Coronary artery (tissue), 2 donors: ENCODE results near the gene PLEKHO2.

Experiments used
- DNase-seq: peaks from one replicate; pipeline ENCODE4 v3.0.0-alpha.2; 2017; ENCODE audit warnings: low spot score
- H3K27ac ChIP-seq, 2 donors: fragments of 200-600 bp; sonication (generic); one replicate each; pipeline ENCODE4 v1.5.1; 2016 to 2019
- H3K4me3 ChIP-seq: fragments of 200-600 bp; sonication (generic); 2 replicates; pipeline ENCODE4 v1.5.1; 2016; ENCODE audit warnings: mild to moderate bottlenecking, moderate library complexity
- TF ChIP-seq, protein P1 (sequence below): fragments of 200-600 bp; sonication (generic); IDR thresholded peaks from one replicate; pipeline ENCODE4 v1.5.1; 2019; ENCODE audit warnings: antibody characterized with exemption

PLEKHO2 gene

DNA sequence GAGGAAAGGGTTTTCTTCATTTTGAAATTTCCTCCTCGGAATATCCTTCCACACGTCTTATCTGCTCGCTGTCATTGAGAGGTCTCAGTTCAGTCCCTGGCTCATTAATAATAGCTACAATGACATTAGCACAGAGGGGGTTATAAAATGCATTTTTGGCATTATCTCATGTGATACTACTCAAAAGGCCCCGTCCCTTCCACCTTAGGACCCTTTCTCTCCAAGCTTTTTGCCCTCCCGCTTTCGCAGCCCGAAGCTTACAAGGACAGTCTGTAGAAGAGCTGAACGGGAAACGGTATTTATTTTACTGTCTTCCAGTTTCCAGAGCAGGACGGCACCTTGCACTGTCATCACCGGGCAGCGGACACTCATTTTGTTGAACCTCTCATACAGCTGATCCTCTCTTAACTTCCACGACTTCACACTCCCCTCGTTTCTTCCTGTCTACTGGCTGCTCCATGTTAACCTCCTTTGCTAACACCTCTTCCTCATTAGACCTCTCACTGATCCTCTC lies 5.6 kb upstream of the PLEKHO2 start:
- TF ChIP-seq, protein P1, sequence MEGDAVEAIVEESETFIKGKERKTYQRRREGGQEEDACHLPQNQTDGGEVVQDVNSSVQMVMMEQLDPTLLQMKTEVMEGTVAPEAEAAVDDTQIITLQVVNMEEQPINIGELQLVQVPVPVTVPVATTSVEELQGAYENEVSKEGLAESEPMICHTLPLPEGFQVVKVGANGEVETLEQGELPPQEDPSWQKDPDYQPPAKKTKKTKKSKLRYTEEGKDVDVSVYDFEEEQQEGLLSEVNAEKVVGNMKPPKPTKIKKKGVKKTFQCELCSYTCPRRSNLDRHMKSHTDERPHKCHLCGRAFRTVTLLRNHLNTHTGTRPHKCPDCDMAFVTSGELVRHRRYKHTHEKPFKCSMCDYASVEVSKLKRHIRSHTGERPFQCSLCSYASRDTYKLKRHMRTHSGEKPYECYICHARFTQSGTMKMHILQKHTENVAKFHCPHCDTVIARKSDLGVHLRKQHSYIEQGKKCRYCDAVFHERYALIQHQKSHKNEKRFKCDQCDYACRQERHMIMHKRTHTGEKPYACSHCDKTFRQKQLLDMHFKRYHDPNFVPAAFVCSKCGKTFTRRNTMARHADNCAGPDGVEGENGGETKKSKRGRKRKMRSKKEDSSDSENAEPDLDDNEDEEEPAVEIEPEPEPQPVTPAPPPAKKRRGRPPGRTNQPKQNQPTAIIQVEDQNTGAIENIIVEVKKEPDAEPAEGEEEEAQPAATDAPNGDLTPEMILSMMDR, result peak; percentile 10
- H3K27ac ChIP-seq, result peak overlapping the region in 1 of 2 donors; percentile 83
- no peak for DNase-seq
- H3K4me3 ChIP-seq, result peak overlapping the region; percentile 54

GRCh38 chr15:64837502-64837901 lies 4.2 kb upstream of the PLEKHO2 start:
- Histone ChIP-seq H3K27ac (no peak overlapping the region), H3K4me3 (no peak overlapping the region)
- TF ChIP-seq, protein P1, result no peak
- no peak for DNase-seq

DNA sequence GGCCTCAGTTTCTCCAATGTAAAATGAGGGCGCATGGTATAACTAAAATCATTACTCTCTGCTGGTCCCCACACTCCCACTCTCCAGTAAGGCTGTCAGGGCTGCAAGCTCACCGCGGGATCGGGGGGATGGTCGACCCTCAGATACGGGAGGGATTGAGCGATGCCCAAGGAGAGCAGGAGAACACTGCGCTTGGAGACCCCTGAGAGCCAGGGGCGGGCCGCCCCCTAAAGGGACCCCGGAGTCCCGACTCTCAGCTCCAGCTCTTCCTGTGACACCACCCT lies 713 bp upstream of the PLEKHO2 start:
- Histone ChIP-seq H3K27ac (peak overlapping the region; percentile 95 to 100), H3K4me3 (peak overlapping the region; percentile 99)
- DNase-seq, result no peak
- TF ChIP-seq, protein P1, result no peak

DNA sequence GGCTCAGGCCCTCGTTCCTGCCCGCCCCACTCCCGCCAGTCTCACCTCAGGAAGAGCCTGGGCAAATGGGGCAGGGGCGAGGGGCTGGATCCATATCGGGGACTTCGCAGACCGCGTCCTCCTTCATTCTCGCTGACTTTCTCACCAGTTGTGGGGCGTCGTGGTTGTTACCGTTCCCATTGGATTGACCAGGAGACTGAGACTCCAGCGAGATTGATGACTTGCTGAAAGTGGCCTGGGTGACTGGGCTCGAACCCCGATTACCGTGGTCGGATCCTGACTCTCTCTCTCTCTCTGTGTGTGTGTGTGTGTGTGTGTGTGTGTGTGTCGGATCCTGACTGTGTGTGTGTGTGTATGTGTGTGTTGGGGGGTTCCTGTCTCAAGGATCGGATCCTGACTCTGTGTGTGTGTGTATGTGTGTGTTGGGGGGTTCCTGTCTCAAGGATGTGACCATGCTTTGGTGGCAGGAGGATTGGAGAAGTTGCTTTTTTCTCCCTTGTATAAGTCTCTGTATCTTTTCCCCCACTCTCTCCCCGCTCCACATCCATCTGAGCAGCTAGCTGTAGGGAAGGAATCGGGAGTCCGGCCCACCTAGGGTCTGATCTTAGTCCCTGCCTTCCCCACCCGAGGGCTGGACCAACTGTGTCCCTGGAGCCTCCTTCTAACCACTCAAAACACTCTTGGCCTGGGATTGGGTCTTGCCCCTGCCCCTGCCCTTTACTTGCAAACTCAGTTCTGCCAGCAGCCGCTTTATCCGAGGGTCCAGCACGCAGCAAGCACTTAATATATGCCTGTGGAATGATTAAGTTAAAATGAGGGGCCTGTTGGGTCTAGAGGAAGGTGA lies 603 bp downstream of the PLEKHO2 start:
- Histone ChIP-seq H3K4me3 (peak overlapping the region; percentile 99), H3K27ac (peak overlapping the region; percentile 95 to 100)
- peak; percentile 84 for DNase-seq
- TF ChIP-seq, protein P1, result no peak

- TF ChIP-seq, protein P1, result no peak
- H3K4me3 ChIP-seq, result peak overlapping the region; percentile 99
- peak; percentile 84 for DNase-seq
- peak overlapping the region; percentile 95 to 100 for H3K27ac ChIP-seq
Observed at GRCh38 chr15:64842986-64843561, 1.4 kb downstream of the PLEKHO2 start.

DNA sequence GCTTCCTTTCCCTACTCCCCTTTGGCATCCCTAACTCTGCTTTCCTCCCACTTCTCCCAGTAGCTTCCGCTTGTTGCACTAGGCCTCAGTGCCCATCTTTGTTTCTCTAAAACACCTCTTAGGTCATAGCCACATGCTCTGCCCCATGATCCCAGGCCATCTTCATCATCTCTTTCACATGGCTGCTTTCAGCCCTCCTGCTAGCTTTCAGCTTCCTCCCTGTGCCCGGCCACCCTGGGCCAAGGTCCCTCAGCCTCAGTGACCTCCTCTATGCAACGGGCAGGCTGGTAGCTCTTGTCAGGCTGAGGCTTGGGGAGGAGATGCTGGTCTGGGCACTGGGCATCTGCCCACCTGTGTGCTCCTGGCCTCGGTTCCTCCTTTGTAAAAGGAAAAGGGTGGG lies 2.3 kb downstream of the PLEKHO2 start:
- TF ChIP-seq, protein P1, result no peak
- peak overlapping the region; percentile 99 for H3K4me3 ChIP-seq
- no peak for DNase-seq
- peak overlapping the region; percentile 48 to 100 for H3K27ac ChIP-seq
